Thyroid gland (tissue), 4 donors: Measurements from ENCODE around the gene PMEPA1.

Source experiments
- CTCF ChIP-seq, 6 experiments: fragments of 200-600 bp in 3 of 6; fragments of 450-650 bp in 3 of 6; sonication (generic) in 3 of 6; IDR thresholded peaks; one replicate each; pipeline ENCODE4 v1.5.1; 2016 to 2019; ENCODE audit warnings: antibody characterized with exemption in 6 of 6, mild to moderate bottlenecking in 2 of 6, inconsistent platforms in 1 of 6, moderate library complexity in 1 of 6
- POLR2A ChIP-seq, 2 donors: fragments of 450-650 bp; IDR thresholded peaks; one replicate each; pipeline ENCODE4 v1.6.1; 2017; ENCODE audit warnings: antibody characterized with exemption in 2 of 2, mild to moderate bottlenecking in 2 of 2, moderate library complexity in 1 of 2

GRCh38 chr20:57751411-57751810, 41.6 kb upstream of the PMEPA1 start:
- no peak for TF ChIP-seq CTCF (IDR thresholded peaks at IDR 0.05)
- no peak for TF ChIP-seq POLR2A (IDR thresholded peaks at IDR 0.05)
